Astrocyte of the spinal cord (primary cell): ENCODE data around the gene NAT10.
"Not testable (repeated sequence)": the region's sequence is repeated elsewhere in the genome, so short reads cannot be mapped to it uniquely, and the experiment has no call there.

Experiments used
- DNase-seq: peaks from one replicate; pipeline ENCODE4 v3.0.0; 2011; ENCODE audit warnings: low read depth, low spot score
- H3K4me3 ChIP-seq: 2 replicates; pipeline ENCODE4 v1.5.1; 2011; ENCODE audit warnings: low read depth, mild to moderate bottlenecking, low read length, moderate library complexity
- in situ Hi-C: cut with HindIII; loops from 2 replicates; pipeline ENCODE4 v1.10.0; 2017; ENCODE audit warnings: low sequenced_read_pairs
- TF ChIP-seq, protein P1 (sequence below): IDR thresholded peaks from 2 replicates; pipeline ENCODE4 v1.5.1; 2012; ENCODE audit warnings: low read depth, mild to moderate bottlenecking, low read length, inconsistent platforms

Gene NAT10

DNA sequence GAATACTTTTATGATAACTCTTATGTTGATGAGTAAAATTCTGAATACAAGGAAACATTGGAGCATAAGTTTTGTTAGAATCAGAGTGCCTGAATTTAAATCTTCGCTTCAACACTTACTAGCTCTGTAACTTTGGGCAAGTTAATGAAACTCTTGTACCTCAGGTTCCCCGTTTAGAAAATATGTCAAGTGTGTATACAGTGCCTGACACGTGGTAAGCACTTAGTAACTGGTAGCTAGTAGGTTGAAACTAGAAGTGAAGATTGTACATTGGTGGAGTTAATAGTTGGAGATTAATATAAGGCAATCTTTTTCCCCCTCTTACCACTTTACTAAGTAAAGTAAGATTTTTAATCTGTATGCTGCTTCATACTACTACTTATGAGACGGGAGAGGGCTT is 24.8 kb upstream of the NAT10 start:
- in situ Hi-C loops = no loop called here
- no peak for DNase-seq
- TF ChIP-seq, protein P1, sequence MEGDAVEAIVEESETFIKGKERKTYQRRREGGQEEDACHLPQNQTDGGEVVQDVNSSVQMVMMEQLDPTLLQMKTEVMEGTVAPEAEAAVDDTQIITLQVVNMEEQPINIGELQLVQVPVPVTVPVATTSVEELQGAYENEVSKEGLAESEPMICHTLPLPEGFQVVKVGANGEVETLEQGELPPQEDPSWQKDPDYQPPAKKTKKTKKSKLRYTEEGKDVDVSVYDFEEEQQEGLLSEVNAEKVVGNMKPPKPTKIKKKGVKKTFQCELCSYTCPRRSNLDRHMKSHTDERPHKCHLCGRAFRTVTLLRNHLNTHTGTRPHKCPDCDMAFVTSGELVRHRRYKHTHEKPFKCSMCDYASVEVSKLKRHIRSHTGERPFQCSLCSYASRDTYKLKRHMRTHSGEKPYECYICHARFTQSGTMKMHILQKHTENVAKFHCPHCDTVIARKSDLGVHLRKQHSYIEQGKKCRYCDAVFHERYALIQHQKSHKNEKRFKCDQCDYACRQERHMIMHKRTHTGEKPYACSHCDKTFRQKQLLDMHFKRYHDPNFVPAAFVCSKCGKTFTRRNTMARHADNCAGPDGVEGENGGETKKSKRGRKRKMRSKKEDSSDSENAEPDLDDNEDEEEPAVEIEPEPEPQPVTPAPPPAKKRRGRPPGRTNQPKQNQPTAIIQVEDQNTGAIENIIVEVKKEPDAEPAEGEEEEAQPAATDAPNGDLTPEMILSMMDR = no peak
- H3K4me3 ChIP-seq = no peak overlapping the region

DNA sequence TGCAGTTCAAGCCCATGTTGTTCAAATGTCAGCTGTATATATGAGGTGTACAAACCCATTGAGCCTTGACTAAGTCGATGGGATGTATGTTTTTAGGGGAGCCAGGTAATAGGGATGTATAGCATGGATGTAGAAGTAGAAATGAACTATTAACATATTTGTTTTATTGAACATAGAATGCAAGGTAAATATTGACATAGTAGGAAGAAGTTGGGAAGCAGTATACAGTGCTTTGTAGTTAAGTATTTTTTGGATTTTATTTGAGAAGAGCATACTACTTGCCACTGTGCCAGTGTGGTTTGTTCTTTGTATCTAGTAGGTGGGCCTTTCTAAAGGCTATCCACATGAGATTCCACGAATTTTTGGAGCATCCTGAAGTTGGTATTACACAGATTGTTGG is 20.8 kb upstream of the NAT10 start:
- in situ Hi-C loops = no loop called here

DNA sequence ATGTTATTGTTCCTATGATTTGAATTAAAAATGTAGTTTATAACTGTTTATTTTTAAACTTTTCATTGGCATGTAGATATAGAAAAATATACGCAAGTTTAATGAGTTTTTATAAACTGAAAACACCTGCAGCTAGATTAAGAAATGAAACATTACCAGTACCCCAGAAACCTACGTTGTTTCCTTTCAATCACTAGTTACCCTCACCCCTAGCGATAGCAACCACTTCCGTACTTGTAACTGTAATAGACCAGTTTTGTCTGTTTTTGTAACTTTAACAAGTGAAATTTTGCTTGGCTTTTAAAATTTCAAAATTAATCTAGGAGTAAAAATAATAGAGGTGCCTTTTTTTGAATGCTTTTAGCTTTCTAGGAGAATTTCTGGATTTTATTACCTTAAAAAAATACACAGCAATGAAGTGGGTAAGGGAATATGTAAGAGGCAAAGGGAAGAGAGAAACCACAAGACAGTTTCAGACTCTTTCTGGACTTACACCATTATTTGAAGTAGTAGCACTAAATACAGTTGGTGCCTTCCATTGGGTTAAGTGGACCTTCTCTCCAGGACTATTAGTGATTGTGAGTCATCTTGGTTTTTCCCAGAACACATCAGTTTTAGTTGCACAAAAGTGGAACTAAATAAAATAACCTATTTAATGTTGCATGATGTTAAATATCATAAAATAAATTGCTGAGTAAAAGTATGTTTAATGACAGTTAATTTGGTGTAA is 18.7 kb upstream of the NAT10 start:
- H3K4me3 ChIP-seq = no peak overlapping the region
- TF ChIP-seq, protein P1 = no peak
- in situ Hi-C loops = no loop called here
- peak; percentile 43 for DNase-seq

More for the DNA sequence above, 20.8 kb upstream of the NAT10 start:
- H3K4me3 ChIP-seq = no peak overlapping the region
- TF ChIP-seq, protein P1 = no peak
- DNase-seq = no peak

DNA sequence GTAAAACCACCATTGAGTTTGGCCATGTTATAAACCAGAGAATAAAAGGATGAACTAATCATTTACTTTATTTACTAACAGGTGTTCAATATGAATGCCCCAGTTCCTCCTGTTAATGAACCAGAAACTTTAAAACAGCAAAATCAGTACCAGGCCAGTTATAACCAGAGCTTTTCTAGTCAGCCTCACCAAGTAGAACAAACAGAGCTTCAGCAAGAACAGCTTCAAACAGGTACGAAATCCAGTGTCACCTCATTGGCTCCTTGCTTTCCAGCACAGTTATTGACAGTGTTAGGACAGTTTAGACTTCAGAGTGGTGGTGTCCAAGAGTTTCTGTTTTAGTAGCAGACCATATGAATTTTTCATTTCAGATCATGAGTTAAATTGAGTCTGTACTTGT is 13.6 kb upstream of the NAT10 start:
- TF ChIP-seq, protein P1 = no peak
- in situ Hi-C loops = no loop called here
- no peak for DNase-seq

DNA sequence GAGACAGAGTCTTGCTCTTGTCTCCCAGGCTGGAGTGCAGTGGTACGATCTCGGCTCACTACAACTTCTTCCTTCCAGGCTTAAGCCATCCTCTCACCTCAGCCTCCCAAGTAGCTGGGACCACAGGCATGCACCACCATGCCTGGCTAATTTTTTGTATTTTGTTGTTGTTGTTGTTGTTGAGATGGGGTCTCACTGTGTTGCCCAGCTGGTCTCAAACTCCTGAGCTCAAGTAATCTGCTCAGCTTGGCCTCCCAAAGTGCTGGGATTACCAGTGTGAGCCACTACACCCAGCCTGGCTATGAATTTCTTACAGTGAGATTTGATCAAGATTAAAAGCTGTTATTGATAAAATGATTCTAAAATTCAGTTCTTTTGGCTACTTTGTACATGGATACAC is 10.5 kb upstream of the NAT10 start:
- in situ Hi-C loops, H3K4me3 ChIP-seq, DNase-seq: not testable (repeated sequence)

More for the DNA sequence above, 13.6 kb upstream of the NAT10 start:
- H3K4me3 ChIP-seq = no peak overlapping the region

DNA sequence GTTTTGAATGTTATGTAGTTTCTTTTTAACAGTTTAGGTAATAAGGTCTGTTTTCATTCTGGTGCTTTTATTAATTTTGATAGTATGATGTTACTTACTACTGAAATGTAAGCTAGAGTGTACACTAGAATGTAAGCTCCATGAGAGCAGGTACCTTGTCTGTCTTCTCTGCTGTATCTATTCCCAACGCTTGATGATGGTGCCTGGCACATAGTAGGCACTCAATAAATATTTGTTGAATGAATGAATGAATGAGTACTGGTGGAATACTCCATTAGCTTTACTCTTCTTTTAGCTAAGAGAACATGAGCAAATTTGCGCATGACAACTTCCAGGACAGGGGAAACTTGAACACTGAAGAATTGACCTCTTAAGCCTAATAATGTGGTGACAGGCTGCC is 6.6 kb upstream of the NAT10 start:
- in situ Hi-C loops = no loop called here
- TF ChIP-seq, protein P1 = no peak

DNA sequence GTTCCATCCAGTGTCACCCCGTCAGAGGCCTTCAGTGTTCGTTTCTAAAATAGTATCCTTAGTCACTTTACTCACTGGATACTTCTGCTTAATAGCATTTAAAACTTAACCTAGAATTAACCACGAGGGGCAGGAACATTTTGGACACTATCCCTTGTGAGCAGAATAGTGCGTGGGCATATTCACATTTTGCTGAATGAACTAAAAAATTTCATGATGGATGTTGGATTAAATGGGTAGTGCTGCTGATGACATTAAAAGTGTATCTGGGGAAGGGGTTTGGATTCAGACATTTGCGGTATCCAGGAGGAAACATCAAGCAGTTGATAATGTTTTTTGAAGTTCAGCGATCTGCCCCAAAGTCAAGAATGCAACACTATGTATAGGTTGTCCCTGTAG is 750 bp upstream of the NAT10 start:
- in situ Hi-C loops = no loop called here

More for the DNA sequence above, 6.6 kb upstream of the NAT10 start:
- H3K4me3 ChIP-seq = no peak overlapping the region
- no peak for DNase-seq

More for the DNA sequence above, 750 bp upstream of the NAT10 start:
- TF ChIP-seq, protein P1 = no peak
- H3K4me3 ChIP-seq = peak overlapping the region; percentile 92
- no peak for DNase-seq
